Stimulated activated effector memory CD8-positive, alpha-beta T cell treated with anti-CD3 and anti-CD28 coated beads, Interleukin-12 subunit alpha, Interleukin-12 subunit beta, amount 100 ng/mL, for 72 hours (primary cell): ENCODE data around the gene CDK9.
A peak's percentile ranks its signal among the peaks of the same experiment; 100 is the strongest.

Experiments used
- ATAC-seq: fragments of 150-1000 bp; cut with Tn5 transposase; 2 replicates; pipeline ENCODE4 v1.10.0; 2021
- DNase-seq, 2 donors: peaks; one replicate each; pipeline ENCODE4 v3.0.0; 2021 to 2022; ENCODE audit warnings: low spot score in 2 of 2
- H3K27ac Mint-ChIP-seq: one replicate; pipeline ENCODE4 v1.8.0; 2022; ENCODE audit warnings: mild to moderate bottlenecking, mixed read lengths
- H3K36me3 Mint-ChIP-seq: one replicate; pipeline ENCODE4 v1.8.0; 2022; ENCODE audit warnings: mild to moderate bottlenecking, mixed read lengths
- H3K4me1 Mint-ChIP-seq: one replicate; pipeline ENCODE4 v1.8.0; 2022; ENCODE audit warnings: mixed read lengths
- H3K4me3 Mint-ChIP-seq: one replicate; pipeline ENCODE4 v1.8.0; 2022; ENCODE audit warnings: mild to moderate bottlenecking, mixed read lengths
- H3K9me3 Mint-ChIP-seq: one replicate; pipeline ENCODE4 v1.8.0; 2022; ENCODE audit warnings: mixed read lengths

Gene CDK9

DNA sequence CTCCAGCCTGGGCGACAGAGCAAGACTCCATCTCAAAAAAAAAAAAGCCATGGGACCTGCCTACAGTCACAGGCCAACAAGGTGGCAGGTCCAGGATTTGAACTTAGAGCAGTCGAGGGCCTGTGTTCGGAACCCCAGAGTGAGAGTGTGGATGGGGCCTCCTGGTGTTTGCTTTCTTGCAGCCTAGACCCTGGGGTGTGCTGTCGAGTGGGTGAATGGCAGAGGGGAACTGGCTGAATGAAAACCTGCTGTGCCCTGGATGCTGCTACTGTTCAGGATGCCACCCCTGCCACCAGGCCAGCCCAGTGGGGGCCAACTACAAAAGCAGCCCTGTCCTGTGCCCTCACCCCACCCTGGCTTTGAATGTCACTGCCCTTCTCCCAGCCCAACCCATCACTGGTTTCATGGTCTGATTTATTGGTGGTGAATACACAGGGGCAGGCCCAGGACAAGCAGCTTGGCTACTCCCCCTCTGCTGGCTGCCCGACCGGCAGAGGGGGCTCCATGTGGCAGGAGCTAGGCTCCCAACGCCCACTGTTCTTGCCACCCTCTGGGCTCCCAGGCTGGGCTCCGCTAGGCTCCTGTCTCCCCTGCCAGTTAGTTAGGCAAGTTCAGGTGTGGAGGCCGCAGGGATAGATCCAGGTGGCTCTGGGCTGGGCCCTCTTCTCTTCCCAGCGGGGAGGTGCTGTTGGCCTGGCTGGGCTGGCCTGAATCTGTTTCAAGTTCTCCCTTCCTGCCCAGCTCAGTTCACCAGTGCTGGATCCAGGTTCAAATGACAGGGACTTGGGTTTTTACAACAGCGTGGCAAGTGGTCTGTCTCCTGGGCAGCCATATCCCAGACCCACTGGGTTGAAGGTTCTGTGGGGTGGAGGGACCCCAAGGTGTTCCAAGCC is 29.0 kb downstream of the CDK9 start:
- DNase-seq: no peak
- no peak overlapping the region for H3K4me3 Mint-ChIP-seq
- no peaks in the 10 kb centered on the region for H3K9me3 Mint-ChIP-seq
- H3K27ac Mint-ChIP-seq: peak overlapping the region; percentile 75
- peaks cover 84% of the 10 kb centered on the region for H3K36me3 Mint-ChIP-seq
- ATAC-seq: no peak
- H3K4me1 Mint-ChIP-seq: peaks cover 6% of the 10 kb centered on the region

- Mint-ChIP-seq H3K9me3 (no peaks in the 10 kb centered on the region), H3K36me3 (peaks cover 83% of the 10 kb centered on the region), H3K27ac (no peak overlapping the region), H3K4me3 (no peak overlapping the region), H3K4me1 (peaks cover 6% of the 10 kb centered on the region)
- DNase-seq (no peak), ATAC-seq (no peak)
Measured at GRCh38 chr9:127815512-127816361, 29.9 kb downstream of the CDK9 start.

DNA sequence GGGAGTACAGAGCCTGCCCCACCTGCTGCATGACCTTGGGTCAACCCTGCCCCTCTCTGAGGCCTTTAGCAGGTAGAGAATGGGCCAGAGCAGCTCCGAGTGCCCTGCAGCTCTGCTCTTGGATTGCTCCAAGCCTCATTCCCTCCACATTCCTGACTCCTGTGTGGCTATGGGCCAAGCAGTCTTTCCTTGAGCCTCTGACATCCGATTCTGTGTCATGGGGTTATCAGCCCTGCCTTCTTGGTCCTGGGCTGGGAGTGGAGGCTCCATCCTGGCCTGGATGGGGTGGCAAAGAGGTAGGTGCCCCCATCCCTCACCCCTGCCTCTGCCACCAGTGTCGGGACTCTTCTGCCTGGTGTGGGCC is 30.5 kb downstream of the CDK9 start:
- ATAC-seq (no peak), DNase-seq (no peak)
- peaks cover 6% of the 10 kb centered on the region for H3K4me1 Mint-ChIP-seq
- no peaks in the 10 kb centered on the region for H3K9me3 Mint-ChIP-seq
- no peak overlapping the region for H3K4me3 Mint-ChIP-seq
- peaks cover 77% of the 10 kb centered on the region for H3K36me3 Mint-ChIP-seq
- H3K27ac Mint-ChIP-seq: peak overlapping the region; percentile 88

- DNase-seq (no peak), ATAC-seq (no peak)
- Mint-ChIP-seq H3K9me3 (no peaks in the 10 kb centered on the region), H3K4me1 (peaks cover 6% of the 10 kb centered on the region), H3K27ac (peak overlapping the region; percentile 88), H3K36me3 (peaks cover 73% of the 10 kb centered on the region), H3K4me3 (no peak overlapping the region)
Measured at GRCh38 chr9:127816728-127817127, 30.9 kb downstream of the CDK9 start.

- Mint-ChIP-seq H3K36me3 (peaks cover 61% of the 10 kb centered on the region), H3K4me3 (no peak overlapping the region), H3K4me1 (peaks cover 6% of the 10 kb centered on the region), H3K9me3 (no peaks in the 10 kb centered on the region), H3K27ac (peak overlapping the region; percentile 88)
- ATAC-seq (no peak), DNase-seq (no peak)
Measured at GRCh38 chr9:127817881-127818434, 32.1 kb downstream of the CDK9 start.

GRCh38 chr9:127818574-127818973 is 32.7 kb downstream of the CDK9 start:
- Mint-ChIP-seq H3K4me1 (peaks cover 6% of the 10 kb centered on the region), H3K4me3 (no peak overlapping the region), H3K36me3 (peaks cover 55% of the 10 kb centered on the region), H3K9me3 (no peaks in the 10 kb centered on the region), H3K27ac (peak overlapping the region; percentile 88)
- no peak for DNase-seq
- ATAC-seq: no peak

DNA sequence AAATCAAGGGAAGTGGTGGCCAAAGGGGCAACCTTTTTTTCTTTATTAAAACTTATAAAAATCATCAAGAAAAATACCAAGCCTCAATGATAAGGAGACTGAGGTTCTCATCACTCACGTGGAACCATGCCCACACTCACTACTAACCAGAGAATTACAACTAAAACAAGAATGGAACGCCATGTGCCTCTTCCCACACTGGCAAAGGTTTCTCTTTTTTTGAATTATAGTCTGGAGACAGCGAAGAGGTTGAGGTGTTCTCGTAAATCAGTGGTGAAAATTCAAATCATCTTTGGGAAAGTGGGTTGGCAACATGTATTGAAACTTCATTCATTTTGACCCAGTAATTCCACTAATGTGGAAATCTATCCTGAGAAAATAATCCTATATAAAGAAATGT is 36.3 kb downstream of the CDK9 start:
- Mint-ChIP-seq H3K4me3 (no peak overlapping the region), H3K27ac (no peak overlapping the region), H3K36me3 (peaks cover 32% of the 10 kb centered on the region), H3K9me3 (no peaks in the 10 kb centered on the region), H3K4me1 (peaks cover 4% of the 10 kb centered on the region)
- DNase-seq: no peak
- ATAC-seq: no peak

DNA sequence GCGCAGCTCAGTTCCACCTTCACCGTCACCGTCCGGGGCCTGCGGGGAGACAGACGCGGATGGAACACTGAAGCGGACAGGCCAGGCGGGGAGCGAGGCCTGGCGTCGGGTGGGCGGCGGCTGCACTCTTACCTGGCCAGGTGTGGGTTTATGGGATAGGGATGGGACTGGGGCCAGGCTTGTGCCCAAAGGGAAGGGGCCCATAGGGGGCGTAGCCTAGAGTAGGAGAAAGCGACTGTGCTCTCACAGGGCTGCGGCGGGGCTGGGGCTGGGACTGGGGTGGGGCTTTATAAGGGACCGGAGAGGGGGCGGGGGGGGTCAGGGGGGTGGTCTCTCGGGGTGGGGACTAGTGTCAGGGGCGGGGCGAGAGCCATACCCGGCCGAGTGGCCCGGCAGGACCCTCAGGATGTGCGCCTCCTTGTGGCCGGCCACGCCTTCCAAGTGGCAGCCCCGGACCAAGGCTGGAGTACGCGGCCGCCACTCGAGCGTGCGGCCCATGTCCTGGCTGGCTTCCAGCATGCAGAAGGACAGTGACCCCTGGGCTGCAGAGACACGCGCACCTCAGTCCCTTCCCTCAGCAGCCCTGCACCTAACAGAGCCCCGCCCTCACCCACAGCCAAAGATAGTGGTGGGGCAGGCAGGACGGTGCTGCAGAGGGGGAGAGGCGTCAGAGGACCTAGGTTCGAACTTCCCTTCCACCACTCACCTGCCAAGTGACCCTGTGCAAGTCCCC is 39.7 kb downstream of the CDK9 start:
- peaks cover 15% of the 10 kb centered on the region for H3K36me3 Mint-ChIP-seq

DNA sequence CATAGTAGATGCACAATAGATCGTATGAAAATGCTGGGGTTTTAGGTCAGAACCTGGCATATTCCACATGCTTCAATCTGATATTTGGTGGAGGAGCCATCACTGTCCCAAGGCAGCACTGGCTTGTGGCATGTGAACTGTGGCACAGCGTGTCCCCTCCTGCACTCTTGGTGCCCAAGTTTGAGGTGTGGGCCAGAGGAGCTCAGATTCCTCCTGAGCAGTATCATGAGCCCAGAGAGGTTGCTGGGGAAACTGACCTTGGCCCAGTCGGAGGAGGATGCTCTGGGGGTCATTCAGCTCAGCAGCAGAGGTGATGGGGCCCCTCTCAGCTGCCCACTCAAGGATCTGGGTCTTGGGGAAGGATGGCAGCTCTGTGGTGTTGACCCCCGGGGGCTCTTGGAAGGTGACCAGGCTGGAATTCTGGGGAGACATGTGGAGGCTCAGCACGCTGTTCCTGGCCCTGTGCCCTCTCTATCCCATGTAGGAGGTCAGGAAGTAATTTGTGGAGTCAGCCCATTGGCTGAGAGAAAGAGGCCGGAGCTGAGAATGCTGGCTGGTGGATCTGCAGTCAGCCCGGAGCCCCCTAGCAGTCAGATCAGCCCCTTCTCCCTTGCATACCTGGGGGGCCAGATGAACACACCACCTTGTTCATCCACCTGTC is 40.5 kb downstream of the CDK9 start:
- peaks cover 5% of the 10 kb centered on the region for H3K4me1 Mint-ChIP-seq
- H3K9me3 Mint-ChIP-seq: no peaks in the 10 kb centered on the region
- ATAC-seq (no peak), DNase-seq (no peak)
- H3K36me3 Mint-ChIP-seq: peaks cover 15% of the 10 kb centered on the region
- H3K27ac Mint-ChIP-seq: peak overlapping the region; percentile 56
- H3K4me3 Mint-ChIP-seq: no peak overlapping the region

More for the DNA sequence above, 39.7 kb downstream of the CDK9 start:
- DNase-seq (no peak), ATAC-seq (no peak)
- Mint-ChIP-seq H3K4me3 (no peak overlapping the region), H3K9me3 (no peaks in the 10 kb centered on the region), H3K27ac (peak overlapping the region; percentile 56), H3K4me1 (peaks cover 5% of the 10 kb centered on the region)

- H3K4me3 Mint-ChIP-seq: peak overlapping the region; percentile 23
- no peaks in the 10 kb centered on the region for H3K9me3 Mint-ChIP-seq
- DNase-seq: no peak
- H3K36me3 Mint-ChIP-seq: peaks cover 15% of the 10 kb centered on the region
- peak overlapping the region; percentile 68 for H3K27ac Mint-ChIP-seq
- peak; percentile 11 for ATAC-seq
- peaks cover 5% of the 10 kb centered on the region for H3K4me1 Mint-ChIP-seq
Measured at GRCh38 chr9:127828262-127829031, 42.6 kb downstream of the CDK9 start.

GRCh38 chr9:127829205-127829906 is 43.5 kb downstream of the CDK9 start:
- H3K9me3 Mint-ChIP-seq: no peaks in the 10 kb centered on the region
- ATAC-seq (no peak), DNase-seq (no peak)
- H3K4me1 Mint-ChIP-seq: peaks cover 5% of the 10 kb centered on the region
- peaks cover 15% of the 10 kb centered on the region for H3K36me3 Mint-ChIP-seq
- peak overlapping the region; percentile 68 for H3K27ac Mint-ChIP-seq
- H3K4me3 Mint-ChIP-seq: peak overlapping the region; percentile 23

- H3K4me1 Mint-ChIP-seq: peaks cover 17% of the 10 kb centered on the region
- peaks cover 10% of the 10 kb centered on the region for H3K36me3 Mint-ChIP-seq
- DNase-seq (no peak), ATAC-seq (no peak)
- no peak overlapping the region for H3K4me3 Mint-ChIP-seq
- no peaks in the 10 kb centered on the region for H3K9me3 Mint-ChIP-seq
- no peak overlapping the region for H3K27ac Mint-ChIP-seq
Measured at GRCh38 chr9:127832248-127832647, 46.4 kb downstream of the CDK9 start.

GRCh38 chr9:127833555-127833954 is 47.7 kb downstream of the CDK9 start:
- Mint-ChIP-seq H3K36me3 (peaks cover 9% of the 10 kb centered on the region), H3K4me1 (peaks cover 16% of the 10 kb centered on the region), H3K9me3 (no peaks in the 10 kb centered on the region), H3K27ac (no peak overlapping the region), H3K4me3 (no peak overlapping the region)
- ATAC-seq: no peak
- no peak for DNase-seq
